Activated gamma-delta T cell treated with Interleukin-2 at 50 U/mL for 16 hours (primary cell): ENCODE data around the gene OR8J3.
"Not testable (repeated sequence)": the region's sequence is repeated elsewhere in the genome, so short reads cannot be mapped to it uniquely, and the experiment has no call there.

Source experiments
- DNase-seq: peaks from one replicate; pipeline ENCODE4 v3.0.0-alpha.2; 2020

Gene OR8J3, protein sequence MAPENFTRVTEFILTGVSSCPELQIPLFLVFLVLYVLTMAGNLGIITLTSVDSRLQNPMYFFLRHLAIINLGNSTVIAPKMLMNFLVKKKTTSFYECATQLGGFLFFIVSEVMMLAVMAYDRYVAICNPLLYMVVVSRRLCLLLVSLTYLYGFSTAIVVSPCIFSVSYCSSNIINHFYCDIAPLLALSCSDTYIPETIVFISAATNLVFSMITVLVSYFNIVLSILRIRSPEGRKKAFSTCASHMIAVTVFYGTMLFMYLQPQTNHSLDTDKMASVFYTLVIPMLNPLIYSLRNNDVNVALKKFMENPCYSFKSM

DNA sequence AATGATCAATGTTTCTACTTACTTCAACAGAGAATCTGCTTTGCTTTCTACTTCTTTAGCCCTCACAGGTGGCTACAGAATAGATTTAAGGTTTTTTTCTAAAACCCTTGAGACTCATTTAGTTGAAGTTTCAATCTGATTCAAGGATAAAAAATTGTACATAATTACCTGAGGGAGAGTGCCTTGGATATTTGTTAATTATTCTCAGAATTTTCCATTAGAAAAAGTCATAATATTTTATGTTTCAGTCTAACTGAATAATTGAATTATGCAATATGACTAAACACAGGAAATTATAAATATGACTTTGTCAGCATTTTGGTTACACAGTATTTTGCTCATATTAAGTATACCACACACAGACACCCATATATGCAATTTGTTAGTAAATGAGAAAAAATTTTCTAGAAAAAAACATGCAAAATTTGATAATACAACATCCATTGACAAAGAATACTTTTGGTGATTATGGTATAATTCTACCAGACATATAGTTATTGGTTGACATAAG lies at the start of gene OR8J3:
TSS of gene OR8J3 (minus strand) at position 51 of the 511 bp plus-strand sequence. CDS start 2,483 bp downstream, outside the sequence.
- no peak for DNase-seq

DNA sequence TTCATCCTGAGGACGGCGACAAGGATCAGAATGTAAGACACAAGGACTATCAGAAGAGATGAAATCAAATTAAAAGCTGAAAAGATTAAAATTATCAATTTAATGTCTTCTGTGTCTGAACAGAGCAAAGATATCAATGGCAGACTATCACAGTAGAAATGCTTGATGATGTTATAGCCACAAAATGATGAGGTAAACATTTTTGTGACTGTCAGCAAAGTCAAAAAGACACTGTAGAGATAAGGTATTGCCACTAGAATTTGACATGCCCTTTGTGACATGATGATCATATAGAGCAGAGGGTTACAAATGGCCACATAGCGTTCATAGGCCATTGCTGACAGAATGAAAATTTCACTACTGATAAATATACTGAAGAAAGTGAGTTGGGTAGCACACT lies 48.6 kb upstream of the OR8J3 start:
- DNase-seq, result no peak

DNA sequence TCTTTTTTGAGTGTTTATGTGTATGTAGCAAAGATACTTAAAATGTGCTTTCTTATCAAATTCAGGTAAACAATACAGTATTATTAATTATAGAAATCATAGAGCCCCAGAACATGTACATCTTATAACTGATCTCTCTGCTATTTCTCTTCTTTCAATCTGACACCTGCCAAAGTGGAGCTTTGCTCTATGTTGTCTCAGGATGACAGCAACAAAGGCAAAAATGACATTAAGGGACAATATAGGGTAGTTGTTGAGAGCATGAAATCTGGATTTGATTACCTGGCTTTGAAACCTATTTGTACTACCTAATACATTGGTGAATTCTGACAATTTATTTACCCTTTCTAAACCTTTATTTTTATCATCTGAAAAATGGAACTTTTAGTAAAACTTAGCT lies 43.5 kb upstream of the OR8J3 start:
- DNase-seq, result no peak

DNA sequence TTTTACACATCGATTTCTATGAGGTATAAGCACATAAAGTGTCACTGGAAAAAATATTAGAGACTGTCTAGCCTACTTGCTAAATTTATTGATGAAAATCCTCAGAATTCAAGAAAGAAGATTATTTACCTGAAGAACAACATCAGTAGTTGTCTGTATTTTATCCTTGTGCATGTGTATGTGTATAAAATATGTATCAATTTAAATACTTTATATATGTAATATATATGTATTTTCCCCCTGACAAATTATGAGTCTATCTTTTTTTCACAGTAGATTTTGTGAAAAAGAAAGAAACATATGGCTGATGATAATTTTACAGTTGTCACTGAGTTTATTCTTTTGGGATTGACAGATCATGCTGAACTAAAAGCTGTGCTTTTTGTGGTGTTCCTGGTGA lies 36.3 kb upstream of the OR8J3 start, which contains the start of gene OR5J2:
TSS of gene OR5J2 (plus strand) at position 301 of the 400 bp plus-strand sequence. CDS start at position 301, 0 bp downstream.
- DNase-seq, result no peak

DNA sequence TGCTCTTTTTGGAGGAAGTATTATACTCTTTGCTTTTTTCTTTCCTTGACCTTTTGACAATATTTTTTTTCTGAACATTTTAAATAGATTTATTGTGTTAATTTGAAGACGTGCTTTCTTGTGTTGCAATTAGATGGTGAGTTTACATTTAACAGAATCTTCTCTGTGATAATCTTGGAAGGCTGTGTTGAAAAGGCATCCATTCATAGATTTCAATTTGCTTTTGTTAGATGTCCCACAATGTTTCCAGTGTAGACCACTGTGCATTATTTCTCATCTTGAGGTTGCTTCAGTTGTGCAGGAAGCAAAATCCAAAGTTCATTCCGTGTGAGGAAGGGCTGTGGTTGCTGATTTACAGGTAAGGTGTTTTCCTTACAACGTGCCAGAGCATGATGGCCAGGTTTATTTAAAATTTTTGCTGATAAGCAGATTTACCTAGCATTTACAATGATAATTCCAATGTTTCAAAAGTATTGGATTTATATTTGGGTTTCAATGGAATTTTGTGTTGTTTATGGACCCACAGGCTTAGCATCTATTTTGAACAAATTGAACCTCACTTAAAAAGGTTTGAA lies 32.3 kb upstream of the OR8J3 start:
- DNase-seq, result no peak

DNA sequence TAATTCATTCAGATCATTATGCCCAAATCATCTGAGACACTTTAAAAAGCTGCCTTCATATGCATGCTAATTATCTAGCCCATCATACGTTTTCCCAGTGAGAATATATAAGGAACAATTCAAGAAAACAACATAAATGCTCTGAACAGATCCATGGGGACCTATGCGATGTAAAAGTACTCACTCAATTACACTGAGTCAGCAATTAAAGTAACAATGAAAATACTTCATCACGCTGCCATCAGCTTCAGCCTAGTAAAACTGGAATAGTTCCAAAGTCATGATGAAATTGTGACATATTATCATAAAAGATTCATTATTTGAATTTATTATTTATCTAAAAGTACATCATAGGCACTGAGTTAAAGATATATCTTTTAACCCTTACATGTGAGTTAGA lies 23.8 kb upstream of the OR8J3 start:
- DNase-seq, result no peak

DNA sequence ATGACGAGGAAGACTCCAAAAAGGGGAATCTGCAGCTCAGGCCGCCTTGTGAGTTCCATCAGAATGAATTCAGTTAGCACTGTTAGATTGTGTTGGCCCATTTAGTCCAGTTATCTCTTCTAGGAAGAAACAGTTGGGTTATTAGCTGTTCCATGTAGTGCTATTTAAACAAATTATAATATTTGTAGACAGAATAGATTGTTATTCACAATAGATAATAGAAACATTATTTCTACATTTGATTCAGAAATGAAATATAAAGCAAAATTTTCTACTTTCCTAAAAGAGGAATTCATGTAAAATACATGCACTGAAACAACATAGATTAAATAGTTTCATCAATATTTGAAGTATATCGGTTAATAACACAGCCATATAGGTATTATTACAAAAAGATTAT lies 20.2 kb upstream of the OR8J3 start, which contains the start of gene OR8K5:
TSS of gene OR8K5 (minus strand) at position 101 of the 400 bp plus-strand sequence. CDS start at position 101, 0 bp downstream.
- no peak for DNase-seq

DNA sequence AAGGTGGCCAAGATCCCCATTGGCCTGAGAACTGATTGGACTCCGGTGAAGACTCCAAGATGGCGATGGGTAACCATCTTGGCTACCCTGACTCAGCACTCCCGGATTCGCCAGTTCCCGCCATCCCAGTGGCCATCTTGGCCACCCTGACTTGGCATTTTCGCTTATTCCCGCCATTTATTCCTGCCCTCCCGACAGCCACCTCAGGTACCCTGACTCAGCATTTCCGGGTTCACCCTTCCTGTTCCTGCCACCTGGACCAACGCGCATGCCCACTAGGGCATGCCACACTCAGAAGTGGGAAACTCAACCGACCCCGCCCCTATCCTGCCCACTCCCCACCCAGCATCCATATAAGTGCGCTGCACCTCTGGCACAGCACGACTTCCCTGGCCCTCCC lies 12.3 kb upstream of the OR8J3 start:
- DNase-seq, result no peak

DNA sequence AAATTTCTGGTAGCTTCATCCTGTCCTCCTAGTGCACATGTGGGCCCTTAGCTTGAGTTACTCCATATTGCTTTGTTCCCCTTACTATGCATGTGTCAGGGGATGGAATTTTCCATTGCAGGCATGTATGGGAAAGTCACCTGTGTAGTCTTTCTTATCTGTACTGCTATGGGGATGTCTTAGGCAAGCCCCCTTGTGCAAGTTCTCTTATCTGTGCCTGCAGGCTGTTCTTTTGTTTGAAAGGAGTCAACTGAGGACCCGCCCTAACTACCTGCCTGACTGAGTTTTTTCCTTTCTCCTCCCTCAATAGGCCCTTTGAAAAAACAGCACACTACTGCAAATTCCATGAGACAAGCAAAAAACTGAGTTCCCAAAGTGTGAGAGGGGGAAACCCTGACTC lies 11.4 kb upstream of the OR8J3 start:
- DNase-seq, result no peak

DNA sequence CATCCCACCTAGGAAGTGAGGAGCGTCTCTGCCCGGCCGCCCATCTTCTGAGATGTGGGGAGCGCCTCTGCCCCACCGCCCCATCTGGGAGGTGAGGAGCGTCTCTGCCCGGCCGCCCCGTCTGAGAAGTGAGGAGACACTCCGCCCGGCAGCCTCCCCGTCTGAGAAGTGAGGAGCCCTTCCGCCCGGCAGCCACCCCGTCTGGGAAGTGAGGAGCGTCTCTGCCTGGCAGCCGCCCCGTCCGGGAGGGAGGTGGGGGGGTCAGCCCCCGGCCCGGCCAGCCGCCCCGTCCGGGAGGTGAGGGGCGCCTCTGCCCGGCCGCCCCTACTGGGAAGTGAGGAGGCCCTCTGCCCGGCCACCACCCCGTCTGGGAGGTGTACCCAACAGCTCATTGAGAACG lies 3.7 kb upstream of the OR8J3 start:
- not testable (repeated sequence) for DNase-seq

DNA sequence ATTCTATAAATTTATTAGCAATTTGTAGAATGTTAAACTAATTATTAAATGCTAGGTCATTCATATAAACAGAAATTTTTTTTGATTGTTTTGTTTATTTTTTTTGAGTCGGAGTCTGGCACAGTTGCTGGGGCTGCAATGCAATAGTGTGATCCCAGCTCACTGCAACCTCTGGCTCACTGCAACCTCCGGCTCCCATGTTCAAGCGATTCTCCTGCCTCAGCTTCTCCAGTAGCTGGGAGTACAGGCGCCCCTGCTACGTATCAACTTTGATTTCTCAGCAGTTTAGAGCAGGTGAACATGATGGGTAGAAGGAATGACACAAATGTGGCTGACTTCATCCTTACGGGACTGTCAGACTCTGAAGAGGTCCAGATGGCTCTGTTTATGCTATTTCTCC lies 17.9 kb downstream of the OR8J3 start, which contains the start of gene OR8H3:
TSS of gene OR8H3 (plus strand) at position 301 of the 400 bp plus-strand sequence. CDS start at position 301, 0 bp downstream.
- no peak for DNase-seq

DNA sequence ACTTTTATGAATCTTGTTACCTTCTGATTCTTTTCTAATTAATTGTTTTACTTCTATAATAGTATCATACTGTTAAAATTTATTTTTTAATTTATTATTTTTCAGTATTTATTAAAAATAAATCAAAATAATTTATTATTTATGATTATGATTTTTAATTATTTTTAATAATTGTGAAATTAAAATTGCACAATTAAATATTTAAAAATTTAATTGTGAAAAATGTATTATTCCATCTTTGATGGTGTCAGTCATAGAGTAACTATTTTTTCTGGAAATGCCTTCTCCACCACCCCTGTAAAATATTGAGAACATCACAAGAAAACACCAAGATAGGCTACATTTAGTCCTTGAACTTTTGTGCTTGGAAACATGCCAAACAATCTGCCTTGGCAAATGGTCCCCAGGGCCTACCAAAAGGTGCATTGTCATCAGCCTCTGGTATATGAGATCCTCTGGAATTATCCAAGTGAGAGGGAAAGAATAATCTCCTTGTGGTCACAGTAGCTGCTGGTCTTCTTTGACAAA lies 36.7 kb downstream of the OR8J3 start, which contains the start of gene OR8H2:
TSS of gene OR8H2 (plus strand) at position 478 of the 528 bp plus-strand sequence. CDS start 1,356 bp downstream, outside the sequence.
- DNase-seq, result no peak

DNA sequence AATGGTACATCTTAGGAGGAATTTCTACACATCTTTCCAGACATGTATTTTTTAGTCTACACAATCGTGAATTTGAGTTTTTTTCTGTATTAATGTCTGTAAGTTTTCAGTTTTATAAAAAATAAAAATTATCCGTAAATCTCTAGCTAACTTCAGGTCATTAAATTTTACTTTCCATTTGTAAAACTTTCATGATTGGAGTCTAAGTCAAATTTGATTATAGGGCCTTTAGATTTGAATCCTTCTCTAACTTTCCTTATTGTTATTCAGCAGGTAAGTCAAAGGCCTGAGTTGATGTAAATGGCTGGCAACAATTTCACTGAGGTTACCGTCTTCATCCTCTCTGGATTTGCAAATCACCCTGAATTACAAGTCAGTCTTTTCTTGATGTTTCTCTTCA lies 47.0 kb downstream of the OR8J3 start, which contains the start of gene OR8I2:
TSS of gene OR8I2 (plus strand) at position 301 of the 400 bp plus-strand sequence. CDS start at position 301, 0 bp downstream.
- no peak for DNase-seq

DNA sequence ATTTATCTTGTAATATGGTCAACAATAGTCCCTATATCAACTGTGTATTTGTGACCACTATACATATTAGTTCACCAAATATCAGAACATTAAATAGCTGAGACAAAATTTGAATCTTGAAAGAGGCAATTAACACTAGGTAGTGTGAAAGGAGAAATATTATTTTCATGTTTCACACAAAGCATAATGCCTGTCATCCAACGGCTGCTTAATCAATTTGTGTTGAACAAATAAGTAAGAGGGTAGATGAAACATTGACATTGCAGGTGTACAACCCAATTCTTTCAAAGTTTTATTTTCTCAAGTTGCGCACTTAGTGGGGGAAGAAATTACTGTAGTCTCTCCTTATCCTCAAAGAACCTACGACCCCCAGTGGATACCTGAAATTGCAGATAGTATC lies 50.3 kb downstream of the OR8J3 start:
- no peak for DNase-seq
